AG09319 (cell line): ENCODE data around the gene EIF4E3.

Source experiments
- DNase-seq: peaks from one replicate; pipeline ENCODE4 v3.0.0-alpha.2; 2010; ENCODE audit warnings: low read depth; ENCODE audit errors: extremely low read depth
- TF ChIP-seq, protein P1 (sequence below): IDR thresholded peaks from 2 replicates; pipeline ENCODE4 v1.5.1; 2011; ENCODE audit warnings: low read depth, mild to moderate bottlenecking, inconsistent platforms, low read length, moderate library complexity

The EIF4E3 gene

DNA sequence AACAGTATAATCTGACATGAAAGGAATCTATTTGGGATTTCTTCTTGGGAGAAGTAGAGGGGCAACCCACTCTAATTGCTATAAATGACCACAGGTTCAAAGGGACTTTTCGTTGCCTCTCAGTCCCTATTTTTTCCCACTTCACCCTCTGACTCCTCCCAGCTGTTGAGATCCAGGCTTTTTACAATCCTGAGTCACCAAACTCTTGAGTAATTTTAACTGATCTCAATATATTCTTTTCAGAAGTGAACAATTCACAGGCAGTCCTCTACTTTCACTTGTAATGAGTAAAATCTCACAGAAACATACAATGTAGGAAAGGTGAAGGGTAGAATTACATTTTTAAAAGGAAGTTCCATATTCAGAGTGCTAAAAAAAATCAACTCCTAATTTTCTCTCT lies 44.6 kb downstream of the EIF4E3 start:
- DNase-seq, result no peak
- TF ChIP-seq, protein P1, sequence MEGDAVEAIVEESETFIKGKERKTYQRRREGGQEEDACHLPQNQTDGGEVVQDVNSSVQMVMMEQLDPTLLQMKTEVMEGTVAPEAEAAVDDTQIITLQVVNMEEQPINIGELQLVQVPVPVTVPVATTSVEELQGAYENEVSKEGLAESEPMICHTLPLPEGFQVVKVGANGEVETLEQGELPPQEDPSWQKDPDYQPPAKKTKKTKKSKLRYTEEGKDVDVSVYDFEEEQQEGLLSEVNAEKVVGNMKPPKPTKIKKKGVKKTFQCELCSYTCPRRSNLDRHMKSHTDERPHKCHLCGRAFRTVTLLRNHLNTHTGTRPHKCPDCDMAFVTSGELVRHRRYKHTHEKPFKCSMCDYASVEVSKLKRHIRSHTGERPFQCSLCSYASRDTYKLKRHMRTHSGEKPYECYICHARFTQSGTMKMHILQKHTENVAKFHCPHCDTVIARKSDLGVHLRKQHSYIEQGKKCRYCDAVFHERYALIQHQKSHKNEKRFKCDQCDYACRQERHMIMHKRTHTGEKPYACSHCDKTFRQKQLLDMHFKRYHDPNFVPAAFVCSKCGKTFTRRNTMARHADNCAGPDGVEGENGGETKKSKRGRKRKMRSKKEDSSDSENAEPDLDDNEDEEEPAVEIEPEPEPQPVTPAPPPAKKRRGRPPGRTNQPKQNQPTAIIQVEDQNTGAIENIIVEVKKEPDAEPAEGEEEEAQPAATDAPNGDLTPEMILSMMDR, result no peak

DNA sequence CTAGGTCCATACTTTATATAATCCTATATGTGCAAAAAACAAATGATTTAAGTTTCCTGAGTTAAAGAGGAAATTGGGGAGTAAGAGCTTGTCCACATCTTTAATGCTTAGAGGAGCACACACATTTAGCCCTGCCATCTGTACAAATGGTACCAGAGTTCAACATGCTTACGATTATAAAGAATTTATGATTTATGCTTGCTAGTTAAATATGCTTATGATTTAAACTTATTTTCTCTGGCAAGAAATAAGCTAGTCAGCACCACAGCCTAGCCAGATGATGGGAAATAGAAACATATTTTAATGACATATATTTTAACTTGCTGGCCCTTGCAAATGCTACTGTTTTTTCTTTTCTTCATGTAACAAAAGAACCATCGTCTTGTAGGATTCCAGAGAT lies 48.3 kb downstream of the EIF4E3 start:
- TF ChIP-seq, protein P1, result no peak
- DNase-seq, result no peak

DNA sequence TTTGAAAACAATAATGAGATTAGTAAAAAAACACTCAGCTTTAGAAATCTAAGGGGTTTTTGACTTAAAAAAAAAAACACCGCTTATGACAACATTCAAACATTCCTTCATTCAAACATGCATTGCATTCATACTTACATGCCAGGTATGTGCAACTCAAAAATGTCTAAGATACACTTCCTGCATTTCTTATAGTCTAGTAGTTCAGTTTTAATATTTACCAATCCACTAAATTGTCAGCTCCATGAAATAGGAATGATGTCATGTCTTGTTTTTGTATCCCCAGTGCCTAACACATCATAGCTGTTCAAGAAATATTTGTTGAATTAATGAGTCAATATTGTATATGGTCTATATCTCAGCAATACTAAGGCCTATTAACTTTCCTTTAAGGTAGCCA lies 51.7 kb downstream of the EIF4E3 start:
- TF ChIP-seq, protein P1, result no peak

DNA sequence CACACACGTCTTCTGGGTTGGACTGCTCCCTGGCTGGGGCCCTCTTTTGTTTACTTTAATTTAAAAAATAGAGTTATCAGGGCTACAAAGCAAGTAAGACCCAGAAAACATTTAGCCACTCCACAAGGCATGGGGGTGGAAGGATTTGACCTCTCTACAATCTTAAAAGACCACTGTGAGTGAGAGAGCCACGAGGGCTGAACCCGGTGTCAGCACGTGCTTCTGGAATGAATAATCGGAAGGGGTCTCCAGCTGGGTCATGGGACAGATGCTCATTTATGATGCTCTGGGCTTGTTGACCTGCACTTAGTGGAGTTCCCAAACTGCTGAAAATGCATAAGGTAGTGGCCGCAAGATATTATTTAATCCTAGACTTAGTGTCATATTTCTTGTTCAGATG lies 52.4 kb downstream of the EIF4E3 start:
- TF ChIP-seq, protein P1, result no peak
- DNase-seq, result no peak

More for the DNA sequence above, 51.7 kb downstream of the EIF4E3 start:
- no peak for DNase-seq

DNA sequence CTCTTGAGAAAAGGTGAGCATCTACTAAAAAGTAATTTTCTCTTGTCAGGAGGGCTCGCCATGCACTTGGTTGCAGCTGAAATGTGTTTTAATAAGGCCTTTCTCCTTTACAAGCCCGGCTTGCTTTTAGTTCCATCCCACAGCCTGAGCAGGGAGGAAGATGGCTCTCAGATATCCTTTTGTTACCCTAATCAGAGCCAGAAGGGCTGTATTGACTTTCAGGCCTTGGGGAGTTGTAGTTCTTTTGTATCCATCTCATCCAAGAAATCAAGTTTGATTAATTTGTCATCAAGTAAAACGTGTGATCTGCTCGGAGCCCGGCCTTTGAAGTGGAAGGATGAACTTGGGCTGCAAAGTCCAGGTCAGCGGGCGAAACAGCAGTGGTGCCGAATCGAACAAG lies 52.9 kb downstream of the EIF4E3 start:
- no peak for DNase-seq
- TF ChIP-seq, protein P1, result no peak

DNA sequence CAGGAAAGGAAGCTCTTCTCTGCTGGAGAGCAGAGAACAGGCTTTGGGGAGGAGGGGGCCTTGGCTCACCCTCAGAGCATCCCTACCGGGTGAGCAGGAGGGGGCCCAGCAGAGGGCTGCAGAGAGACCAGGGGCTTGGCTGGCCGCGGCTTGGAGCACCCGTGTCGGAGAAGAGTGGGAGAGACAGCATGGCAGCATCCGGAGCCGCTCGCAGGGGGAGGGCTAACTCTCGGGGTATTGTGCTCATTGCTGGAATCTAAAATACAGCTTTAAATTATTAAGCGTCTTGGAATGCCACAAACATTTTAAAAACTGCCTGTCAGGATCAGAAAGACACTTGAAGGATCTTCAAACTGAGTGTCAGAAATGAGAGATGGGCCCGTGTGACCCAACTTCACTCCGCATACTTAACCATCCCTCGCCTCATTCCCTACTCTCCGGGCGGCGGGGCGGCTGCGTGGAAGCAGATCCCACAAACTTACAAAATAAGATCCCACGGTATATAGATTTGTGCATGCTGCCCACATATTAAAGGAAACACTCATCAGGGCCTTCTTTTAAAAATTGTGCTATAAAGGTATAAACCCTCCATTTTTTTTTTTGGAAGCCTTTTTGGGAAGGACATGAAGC lies 53.9 kb downstream of the EIF4E3 start:
- TF ChIP-seq, protein P1, result no peak
- DNase-seq, result no peak

DNA sequence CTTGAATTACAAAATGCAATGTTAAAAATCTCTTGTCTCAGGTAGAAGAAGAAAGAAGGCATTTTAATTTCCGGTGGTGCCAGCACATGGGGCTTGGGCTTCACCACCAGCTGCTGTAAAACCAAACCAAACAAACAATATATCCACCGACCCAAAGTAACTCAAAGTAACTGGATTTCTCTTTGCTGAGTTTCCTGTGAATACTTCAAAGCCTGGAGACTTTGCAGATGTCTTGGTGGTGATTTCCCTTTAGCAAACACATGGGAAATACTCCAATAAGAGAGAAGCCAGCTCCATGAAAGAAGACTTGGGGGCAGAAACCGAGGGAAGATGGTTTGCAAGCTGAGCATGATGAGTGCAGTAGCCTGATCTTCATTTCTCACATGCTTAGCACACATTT lies 62.6 kb downstream of the EIF4E3 start:
- no peak for DNase-seq

More for the DNA sequence above, 62.6 kb downstream of the EIF4E3 start:
- TF ChIP-seq, protein P1, result no peak
